H9 (cell line): Measurements from ENCODE around the gene TSPAN13. TPM values are rescaled to one million over a fixed set of nuclear protein-coding genes. Genes with fewer than 3 reads are reported as not detected.

Source experiments
- DNase-seq: peaks from one replicate; pipeline ENCODE4 v3.0.0-alpha.2; 2017
- H2AFZ ChIP-seq: one replicate; pipeline ENCODE4 v1.6.1; 2013; ENCODE audit warnings: mild to moderate bottlenecking, low read length, control low read depth, moderate library complexity
- H2AK5ac ChIP-seq: 2 replicates; pipeline ENCODE4 v1.6.1; 2013; ENCODE audit warnings: low read length, control low read depth, mixed read lengths; ENCODE audit not compliant: insufficient read length
- H2BK120ac ChIP-seq: one replicate; pipeline ENCODE4 v1.6.1; 2013; ENCODE audit warnings: low read depth, mild to moderate bottlenecking, low read length, control low read depth, inconsistent platforms; ENCODE audit not compliant: poor library complexity, severe bottlenecking
- H2BK12ac ChIP-seq: 2 replicates; pipeline ENCODE4 v1.6.1; 2013; ENCODE audit warnings: low read length, control low read depth, mixed read lengths, low read depth; ENCODE audit not compliant: insufficient read length
- H2BK15ac ChIP-seq: 2 replicates; pipeline ENCODE4 v1.6.1; 2013; ENCODE audit warnings: low read depth, low read length, control low read depth
- H2BK20ac ChIP-seq: one replicate; pipeline ENCODE4 v1.6.1; 2013; ENCODE audit warnings: low read depth, mild to moderate bottlenecking, low read length, control low read depth, inconsistent platforms; ENCODE audit not compliant: poor library complexity, severe bottlenecking
- H2BK5ac ChIP-seq: 2 replicates; pipeline ENCODE4 v1.6.1; 2013; ENCODE audit warnings: low read length, control low read depth, mixed read lengths; ENCODE audit not compliant: insufficient read length
- H3K14ac ChIP-seq: 2 replicates; pipeline ENCODE4 v1.6.1; 2013; ENCODE audit warnings: low read length, control low read depth; ENCODE audit not compliant: insufficient read depth
- H3K18ac ChIP-seq: 2 replicates; pipeline ENCODE4 v1.6.1; 2013; ENCODE audit warnings: low read depth, mild to moderate bottlenecking, mixed read lengths, low read length, control low read depth; ENCODE audit not compliant: insufficient read length
- H3K23ac ChIP-seq: 2 replicates; pipeline ENCODE4 v1.6.1; 2013; ENCODE audit warnings: low read length, control low read depth, mixed read lengths, low read depth; ENCODE audit not compliant: insufficient read length
- H3K23me2 ChIP-seq: 2 replicates; pipeline ENCODE4 v1.6.1; 2013; ENCODE audit warnings: low read depth, mild to moderate bottlenecking, mixed read lengths, low read length, control low read depth; ENCODE audit not compliant: insufficient read length, poor library complexity, severe bottlenecking
- H3K27ac ChIP-seq: 2 replicates; pipeline ENCODE4 v1.5.1; 2013; ENCODE audit warnings: low read length, control low read depth, mixed read lengths, low read depth; ENCODE audit not compliant: insufficient read length
- H3K27me3 ChIP-seq: 2 replicates; pipeline ENCODE4 v1.6.1; 2013; ENCODE audit warnings: low read length, control low read depth, inconsistent platforms; ENCODE audit not compliant: insufficient read depth
- H3K4ac ChIP-seq: 2 replicates; pipeline ENCODE4 v1.6.1; 2013; ENCODE audit warnings: low read depth, mild to moderate bottlenecking, control low read depth, inconsistent platforms, low read length, moderate library complexity
- H3K4me1 ChIP-seq: 2 replicates; pipeline ENCODE4 v1.6.1; 2013; ENCODE audit warnings: low read length, control low read depth, inconsistent platforms; ENCODE audit not compliant: insufficient read depth
- H3K4me2 ChIP-seq: 2 replicates; pipeline ENCODE4 v1.6.1; 2013; ENCODE audit warnings: low read length, control low read depth, mixed read lengths; ENCODE audit not compliant: insufficient read length, insufficient read depth
- H3K56ac ChIP-seq: 2 replicates; pipeline ENCODE4 v1.6.1; 2013; ENCODE audit warnings: low read depth, mild to moderate bottlenecking, mixed read lengths, low read length, control low read depth; ENCODE audit not compliant: insufficient read length
- H3K79me1 ChIP-seq: 2 replicates; pipeline ENCODE4 v1.6.1; 2013; ENCODE audit warnings: low read depth, mild to moderate bottlenecking, moderate library complexity, low read length, control low read depth, inconsistent platforms; ENCODE audit not compliant: insufficient read depth, poor library complexity, severe bottlenecking
- H3K79me2 ChIP-seq: 2 replicates; pipeline ENCODE4 v1.6.1; 2013; ENCODE audit warnings: low read length, control low read depth, inconsistent platforms; ENCODE audit not compliant: insufficient read depth
- H3K9ac ChIP-seq: 2 replicates; pipeline ENCODE4 v1.6.1; 2013; ENCODE audit warnings: low read length, control low read depth, mixed read lengths; ENCODE audit not compliant: insufficient read length; ENCODE audit errors: extremely low read depth
- H3K9me3 ChIP-seq: one replicate; pipeline ENCODE4 v1.6.1; 2013; ENCODE audit warnings: low read depth, low read length, inconsistent platforms; ENCODE audit not compliant: control insufficient read depth
- H3T11ph ChIP-seq: one replicate; pipeline ENCODE4 v1.6.1; 2013; ENCODE audit warnings: mild to moderate bottlenecking, low read length, control low read depth, inconsistent platforms
- H4K20me1 ChIP-seq: one replicate; pipeline ENCODE4 v1.6.1; 2013; ENCODE audit not compliant: control insufficient read depth, insufficient read length, insufficient read depth
- H4K5ac ChIP-seq: 2 replicates; pipeline ENCODE4 v1.6.1; 2013; ENCODE audit warnings: low read depth, mild to moderate bottlenecking, mixed read lengths, low read length, control low read depth; ENCODE audit not compliant: insufficient read length
- H4K8ac ChIP-seq: replicated peaks from 2 replicates; pipeline ENCODE4 v1.6.1; 2013; ENCODE audit warnings: low read length, control low read depth, mixed read lengths, low read depth; ENCODE audit not compliant: insufficient read length
- H4K91ac ChIP-seq: 2 replicates; pipeline ENCODE4 v1.6.1; 2013; ENCODE audit warnings: low read depth, mild to moderate bottlenecking, moderate library complexity, mixed read lengths, low read length, control low read depth; ENCODE audit not compliant: insufficient read length
- H3K27ac Mint-ChIP-seq, 3 experiments: 2 replicates in 2 of 3; 3 replicates in 1 of 3; pipeline ENCODE4 v1.8.0; 2020 to 2021; ENCODE audit warnings: mixed read lengths in 3 of 3, mild to moderate bottlenecking in 1 of 3, moderate library complexity in 1 of 3
- H3K27me3 Mint-ChIP-seq: 2 replicates; pipeline ENCODE4 v1.8.0; 2021; ENCODE audit warnings: low read depth, mild to moderate bottlenecking, moderate library complexity, mixed read lengths
- H3K36me3 Mint-ChIP-seq, 3 experiments: 2 replicates in 2 of 3; 3 replicates in 1 of 3; pipeline ENCODE4 v1.8.0; 2020 to 2021; ENCODE audit warnings: low read depth in 3 of 3, mixed read lengths in 3 of 3; ENCODE audit not compliant: insufficient read depth in 1 of 3
- H3K4me1 Mint-ChIP-seq, 2 experiments: 2 replicates each; pipeline ENCODE4 v1.8.0; 2020; ENCODE audit warnings: mixed read lengths in 2 of 2
- H3K4me3 Mint-ChIP-seq, 2 experiments: 2 replicates in 1 of 2; 3 replicates in 1 of 2; pipeline ENCODE4 v1.8.0; 2020 to 2021; ENCODE audit warnings: mild to moderate bottlenecking in 2 of 2, mixed read lengths in 2 of 2, moderate library complexity in 1 of 2
- H3K9me3 Mint-ChIP-seq, 2 experiments: 2 replicates in 1 of 2; 3 replicates in 1 of 2; pipeline ENCODE4 v1.8.0; 2020; ENCODE audit warnings: mild to moderate bottlenecking in 2 of 2, mixed read lengths in 2 of 2, moderate library complexity in 1 of 2
- WGBS: extraction: QIAGEN DNeasy Blood & Tissue Kit; methylation state at CpG from one replicate; pipeline ENCODE4 v1.1.7; 2013; ENCODE audit warnings: missing lambda C conversion rate, low lambda C conversion rate, mixed read lengths; ENCODE audit not compliant: insufficient read length; ENCODE audit errors: extremely low coverage; 5-methylcytosine and 5-hydroxymethylcytosine counted together
- total RNA-seq: library from RNA; stranded (reverse); gene quantifications from 2 replicates; pipeline ENCODE4 v1.2.1, GENCODE V29; 2021
- TF ChIP-seq, protein P1 (sequence below): fragments of 200-600 bp; sonication (generic); conservative IDR thresholded peaks from 3 replicates; pipeline ENCODE4 v1.8.0; 2021; ENCODE audit warnings: antibody characterized with exemption, mild to moderate bottlenecking

Gene TSPAN13
- total RNA-seq, 1 experiment from 2014 or later, result 18.7 TPM

DNA sequence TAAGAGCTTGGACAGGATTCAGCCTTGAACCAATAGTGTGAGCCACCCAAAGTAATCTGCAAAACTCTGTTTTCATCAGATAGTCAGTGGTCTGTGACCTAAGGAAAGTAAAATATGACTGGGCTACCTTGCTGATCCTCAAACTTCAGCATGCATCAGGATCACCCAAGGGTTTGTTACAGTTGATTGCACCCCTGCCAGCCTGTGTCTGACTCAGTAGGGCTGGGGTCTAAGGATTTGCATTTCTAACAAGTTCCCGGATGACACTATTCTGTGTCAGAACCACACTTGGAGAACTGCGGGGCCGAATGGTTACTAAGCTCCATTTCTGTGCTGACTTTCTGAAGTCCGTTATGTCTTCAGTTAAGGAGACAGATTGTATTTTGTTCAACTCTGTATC, 40.6 kb upstream of the TSPAN13 start:
- no peak overlapping the region for H2AK5ac ChIP-seq

More for the DNA sequence above, 40.6 kb upstream of the TSPAN13 start:
- Histone ChIP-seq H4K91ac (no peak overlapping the region), H3K79me2 (no peaks in the 10 kb centered on the region), H3K9ac (no peak overlapping the region), H2BK20ac (no peak overlapping the region), H3K56ac (no peak overlapping the region), H2AFZ (no peak overlapping the region), H3T11ph (no peak overlapping the region), H3K4me2 (no peak overlapping the region), H3K23ac (no peak overlapping the region), H4K20me1 (no peaks in the 10 kb centered on the region), H2BK12ac (no peak overlapping the region), H3K14ac (no peak overlapping the region), H3K18ac (no peak overlapping the region), H3K27me3 (no peaks in the 10 kb centered on the region), H2BK5ac (no peak overlapping the region), H3K27ac (no peak overlapping the region), H2BK120ac (no peak overlapping the region), H4K5ac (no peak overlapping the region), H3K23me2 (no peaks in the 10 kb centered on the region), H3K4ac (no peak overlapping the region), H3K79me1 (no peaks in the 10 kb centered on the region), H3K4me1 (no peaks in the 10 kb centered on the region; the same call in 1 of the 2 replicates), H4K8ac (no peak overlapping the region), H2BK15ac (no peak overlapping the region), H3K9me3 (no peaks in the 10 kb centered on the region)
- Mint-ChIP-seq H3K27ac (no peak overlapping the region; a peak in 1 of 7 replicates), H3K4me1 (peaks cover 6 to 7% of the 10 kb centered on the region in 2 experiments; a peak in 3 of 4 replicates), H3K27me3 (no peaks in the 10 kb centered on the region), H3K9me3 (no peaks in the 10 kb centered on the region), H3K36me3 (peaks cover 0 to 5% (median 2%) of the 10 kb centered on the region in 3 experiments; a peak in 3 of 7 replicates), H3K4me3 (no peak overlapping the region)
- no CpG with 5 or more reads among the region's 4 CpGs for WGBS
- TF ChIP-seq, protein P1, sequence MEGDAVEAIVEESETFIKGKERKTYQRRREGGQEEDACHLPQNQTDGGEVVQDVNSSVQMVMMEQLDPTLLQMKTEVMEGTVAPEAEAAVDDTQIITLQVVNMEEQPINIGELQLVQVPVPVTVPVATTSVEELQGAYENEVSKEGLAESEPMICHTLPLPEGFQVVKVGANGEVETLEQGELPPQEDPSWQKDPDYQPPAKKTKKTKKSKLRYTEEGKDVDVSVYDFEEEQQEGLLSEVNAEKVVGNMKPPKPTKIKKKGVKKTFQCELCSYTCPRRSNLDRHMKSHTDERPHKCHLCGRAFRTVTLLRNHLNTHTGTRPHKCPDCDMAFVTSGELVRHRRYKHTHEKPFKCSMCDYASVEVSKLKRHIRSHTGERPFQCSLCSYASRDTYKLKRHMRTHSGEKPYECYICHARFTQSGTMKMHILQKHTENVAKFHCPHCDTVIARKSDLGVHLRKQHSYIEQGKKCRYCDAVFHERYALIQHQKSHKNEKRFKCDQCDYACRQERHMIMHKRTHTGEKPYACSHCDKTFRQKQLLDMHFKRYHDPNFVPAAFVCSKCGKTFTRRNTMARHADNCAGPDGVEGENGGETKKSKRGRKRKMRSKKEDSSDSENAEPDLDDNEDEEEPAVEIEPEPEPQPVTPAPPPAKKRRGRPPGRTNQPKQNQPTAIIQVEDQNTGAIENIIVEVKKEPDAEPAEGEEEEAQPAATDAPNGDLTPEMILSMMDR, result no peak
- no peak for DNase-seq
